ENCODE results near the gene FRMD3.

The FRMD3 gene

DNA sequence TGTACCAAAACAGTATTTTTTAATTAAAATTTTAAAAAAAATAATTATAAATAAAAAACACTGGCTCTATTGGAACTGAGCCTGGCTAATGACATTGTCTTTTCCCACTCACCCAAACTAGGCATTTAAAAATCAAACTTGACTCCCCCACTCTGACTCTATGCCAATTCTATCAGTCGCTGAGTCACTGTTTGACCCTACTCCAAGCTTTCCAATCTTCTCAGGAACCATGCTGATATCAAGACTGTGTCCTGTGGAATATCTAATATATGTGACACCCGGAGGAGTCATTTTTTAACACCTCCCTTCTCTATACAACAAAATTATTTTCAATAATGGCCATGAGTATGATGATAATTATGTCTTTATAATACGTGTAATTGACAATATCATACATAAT lies 303.7 kb downstream of the FRMD3 start:
- no peak for DNase-seq (ENCODE audit: low read depth)

DNA sequence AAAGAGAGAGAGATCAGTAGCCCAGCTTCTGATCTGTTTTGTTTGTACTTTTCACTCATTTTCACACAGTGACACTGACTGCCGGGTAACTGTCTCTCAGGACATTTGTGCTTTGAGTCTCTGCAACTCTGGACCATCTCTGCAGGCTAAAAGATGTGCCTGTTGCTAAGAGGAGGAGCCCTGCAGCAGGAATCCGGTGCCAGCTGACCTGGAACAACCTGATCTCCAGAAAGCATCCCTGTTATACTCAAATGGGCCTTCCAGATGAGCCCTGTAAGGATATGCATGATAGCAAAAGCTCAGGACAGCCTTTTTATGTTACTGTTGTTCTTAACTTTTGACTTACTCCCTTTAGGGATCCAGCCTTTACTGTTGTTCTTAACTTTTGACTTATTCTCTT lies 304.6 kb downstream of the FRMD3 start:
- no peak for DNase-seq (ENCODE audit: low read depth)

DNA sequence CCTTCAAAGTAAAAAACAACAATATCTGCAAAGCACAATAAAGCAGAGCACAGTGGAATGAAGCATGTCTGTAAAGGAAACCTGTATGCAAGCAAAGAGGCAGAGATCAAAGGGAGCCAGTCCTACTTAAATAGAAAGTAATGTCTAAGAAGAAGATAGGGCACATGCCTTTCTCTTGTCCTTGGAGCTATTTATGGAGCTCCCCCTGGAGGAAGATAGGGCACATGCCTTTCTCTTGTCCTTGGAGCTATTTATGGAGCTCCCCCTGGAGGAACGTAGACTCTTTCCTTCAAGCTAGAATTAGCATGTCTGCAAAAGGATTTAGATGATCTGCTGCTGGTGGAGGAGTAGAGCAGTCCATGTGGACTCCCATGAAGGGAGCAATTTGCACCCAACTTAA lies 307.2 kb downstream of the FRMD3 start:
- no peak for DNase-seq (ENCODE audit: low read depth)

DNA sequence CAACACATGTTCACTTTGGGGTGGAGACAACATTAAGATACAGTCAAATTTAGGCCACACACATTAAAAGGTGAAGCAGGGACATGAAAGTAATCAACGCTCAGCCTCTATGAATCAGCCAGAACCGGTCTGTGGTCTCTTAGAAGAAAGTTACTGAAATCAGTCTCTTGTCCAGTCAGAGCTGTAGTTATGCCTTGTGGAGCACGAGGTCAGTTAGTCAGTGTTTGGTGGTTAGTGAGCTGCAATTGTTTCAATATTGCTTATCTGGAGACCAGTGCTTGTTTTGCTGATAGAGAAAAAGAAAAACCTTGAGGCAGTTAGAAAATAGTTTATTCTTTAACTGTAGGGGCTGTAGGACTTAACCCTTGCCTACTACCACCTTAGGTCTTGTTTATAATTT lies 317.5 kb downstream of the FRMD3 start:
- no peak for DNase-seq (ENCODE audit: low read depth)

DNA sequence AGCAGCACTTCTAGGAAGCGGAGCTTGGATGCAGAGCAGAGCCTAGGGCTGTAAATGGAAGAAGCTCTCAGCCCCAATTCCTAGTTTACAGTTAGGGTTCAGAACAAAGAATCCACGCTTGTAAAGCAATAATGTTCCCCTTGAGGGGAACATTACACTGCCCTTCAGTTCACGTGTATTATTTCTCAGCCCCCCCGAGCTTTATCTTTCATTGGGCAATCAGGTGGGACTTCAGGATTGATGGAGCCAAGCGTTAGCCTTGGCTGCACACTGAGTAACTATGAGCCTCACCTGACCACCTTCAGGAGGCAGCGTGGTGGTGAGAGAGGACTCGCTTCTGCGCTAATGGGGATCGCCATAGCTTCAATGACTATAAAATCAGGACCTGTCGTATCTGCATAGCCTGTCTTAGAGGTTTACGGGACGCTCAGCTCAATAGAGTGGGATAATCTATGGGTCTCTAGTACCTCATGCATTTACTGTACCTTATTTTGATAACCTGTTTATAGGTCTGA lies 318.2 kb downstream of the FRMD3 start:
- no peak for DNase-seq (ENCODE audit: low read depth)

DNA sequence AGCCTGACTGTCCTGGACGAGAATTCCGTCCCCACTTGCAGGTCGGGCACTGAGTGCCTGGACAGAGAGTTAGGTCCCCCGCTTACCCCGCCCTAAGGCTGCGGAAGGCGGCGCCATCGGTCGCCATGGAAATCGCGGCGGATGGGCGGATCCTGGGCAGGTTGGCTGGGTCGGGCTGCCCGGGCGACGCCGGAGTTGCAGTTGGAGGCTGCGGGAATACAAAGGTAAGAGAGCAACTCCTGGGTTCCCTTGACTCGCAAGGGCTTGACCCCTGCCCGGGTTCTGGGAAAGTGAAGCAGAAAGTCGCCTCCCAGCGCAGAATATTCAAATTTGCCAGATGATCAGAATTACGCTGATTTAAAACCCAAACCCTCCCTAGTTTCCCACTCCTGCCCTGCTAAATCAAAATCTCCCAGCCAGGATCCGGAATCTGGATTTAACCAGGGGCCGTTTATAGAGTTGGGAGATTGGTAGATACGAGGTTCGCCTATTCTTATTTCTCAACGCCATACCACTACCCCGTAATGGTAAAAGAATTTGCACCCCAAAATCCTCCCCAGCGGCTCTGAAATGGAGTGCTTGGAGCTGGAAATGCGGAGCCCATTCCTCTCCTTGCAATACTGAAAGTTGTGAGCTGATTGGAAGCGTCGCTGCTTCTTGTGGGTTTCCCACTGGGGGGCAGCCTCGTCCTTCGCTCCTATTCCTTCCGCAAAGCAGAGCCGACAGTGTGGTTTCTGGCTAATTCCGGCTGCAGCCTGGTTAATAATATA lies 318.9 kb downstream of the FRMD3 start:
- DNase-seq (ENCODE audit: low read depth), result no peak

DNA sequence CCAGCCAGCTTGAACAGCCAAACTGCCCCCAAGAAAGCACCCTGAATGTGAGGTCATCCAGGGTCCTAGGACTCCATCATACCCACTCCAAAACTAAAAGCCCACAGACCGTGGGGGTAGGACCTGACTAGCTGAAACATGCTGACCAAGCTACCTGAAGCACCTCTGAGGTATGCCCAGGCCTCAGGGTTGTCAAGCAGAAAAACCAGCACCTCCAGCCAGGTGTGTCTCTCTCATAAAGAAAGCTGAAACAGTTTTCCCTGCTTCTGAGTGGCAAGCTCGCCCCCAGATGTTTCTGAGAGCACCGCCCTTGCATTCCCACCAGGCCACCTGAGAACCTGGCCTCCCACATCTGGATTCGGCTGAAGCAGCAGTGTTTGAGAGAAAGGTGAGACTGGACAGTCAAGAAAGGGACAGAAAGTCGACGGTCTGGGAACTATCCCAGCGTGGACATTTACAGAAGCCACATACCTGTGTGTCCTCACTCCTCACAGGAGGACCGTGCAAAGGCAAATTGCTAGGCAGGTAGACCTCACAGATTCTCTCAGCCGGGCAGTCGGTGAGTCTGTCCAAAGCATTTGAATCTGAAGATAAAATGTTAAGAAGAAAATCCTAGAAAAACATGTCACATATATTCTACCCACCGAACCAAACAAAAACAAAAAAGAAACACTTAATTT lies 319.6 kb downstream of the FRMD3 start:
- no peak for DNase-seq (ENCODE audit: low read depth)

DNA sequence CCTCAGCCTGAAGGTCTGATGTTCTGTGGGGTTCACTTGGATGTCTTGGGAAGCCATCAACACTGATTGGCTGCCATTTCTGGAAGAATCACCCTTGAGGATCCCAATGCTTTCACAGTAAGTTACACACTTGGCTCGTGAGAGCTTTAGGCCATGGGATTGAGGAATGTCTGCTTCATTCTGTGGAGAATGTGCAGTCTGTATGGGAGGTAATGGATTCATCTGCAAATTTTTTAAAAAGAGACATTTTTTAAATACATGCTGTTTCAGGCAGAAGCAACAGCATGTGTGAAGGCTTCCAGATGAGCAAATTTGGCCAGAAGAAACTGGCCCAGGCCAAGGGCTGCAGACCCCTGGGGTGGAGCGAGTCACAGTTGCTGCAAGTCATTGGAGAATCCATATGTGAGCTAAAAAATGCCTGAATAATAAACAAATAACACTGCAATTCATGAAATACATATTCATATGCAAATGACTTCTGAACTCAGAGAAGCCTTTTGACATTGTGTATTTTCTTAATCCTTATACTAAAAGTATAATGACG lies 328.9 kb downstream of the FRMD3 start:
- DNase-seq (ENCODE audit: low read depth), result no peak

DNA sequence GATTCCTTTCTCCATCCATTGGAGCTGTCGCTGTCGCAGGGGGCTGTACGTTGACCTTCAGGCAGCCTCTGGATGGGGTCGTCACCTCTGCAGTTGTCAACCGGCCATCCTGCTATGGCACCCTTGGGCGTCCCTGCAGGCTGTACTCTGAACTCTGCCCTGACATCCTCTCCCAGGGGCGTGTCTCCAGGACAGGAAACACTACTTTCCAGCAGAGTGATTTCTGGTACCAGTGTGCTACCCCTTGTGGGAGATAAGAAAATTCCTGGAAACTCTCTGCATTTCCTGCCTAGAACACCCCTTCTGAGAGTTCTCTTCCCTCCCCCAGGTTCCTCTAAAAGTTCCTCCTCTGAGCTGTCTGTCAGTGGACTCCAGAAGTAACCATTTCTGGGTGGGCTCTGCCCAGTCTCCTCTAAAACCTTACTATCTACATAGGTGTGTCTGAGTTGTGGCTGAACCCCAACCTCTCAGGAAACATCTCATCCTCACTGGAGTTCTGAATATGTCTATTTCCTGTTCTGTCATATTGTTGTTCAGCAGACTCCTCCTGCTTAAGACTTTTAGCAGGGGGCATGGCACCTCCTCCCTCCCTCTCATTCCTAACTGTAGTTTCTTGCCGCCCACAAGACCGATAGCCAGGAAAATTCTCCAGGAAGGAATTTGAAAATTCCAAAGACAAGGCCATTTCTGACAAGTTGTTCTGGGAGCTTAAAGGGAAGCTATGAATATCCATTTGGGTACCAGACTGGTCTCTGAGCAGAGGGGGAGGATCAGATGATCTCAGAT lies 329.9 kb downstream of the FRMD3 start:
- no peak for DNase-seq (ENCODE audit: low read depth)

DNA sequence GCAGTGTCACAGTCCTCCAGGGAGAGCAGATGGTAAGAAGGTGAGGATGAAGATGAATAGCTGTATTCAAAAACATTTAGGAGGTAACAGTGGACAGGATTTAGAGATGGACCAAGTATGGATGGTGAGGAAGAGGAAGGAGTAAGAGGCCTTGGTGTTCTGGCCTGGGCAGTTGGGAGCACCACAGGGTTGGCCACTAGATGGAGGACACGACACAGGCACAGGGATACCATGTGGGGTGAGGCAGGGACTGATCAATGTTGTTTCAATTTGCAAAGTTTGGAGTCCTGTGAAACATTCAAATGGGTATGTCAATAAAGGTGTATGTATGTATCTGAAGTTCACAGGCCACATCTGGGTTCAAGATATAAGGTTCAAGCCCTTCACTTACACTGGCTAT lies 334.2 kb downstream of the FRMD3 start:
- DNase-seq (ENCODE audit: low read depth), result no peak

DNA sequence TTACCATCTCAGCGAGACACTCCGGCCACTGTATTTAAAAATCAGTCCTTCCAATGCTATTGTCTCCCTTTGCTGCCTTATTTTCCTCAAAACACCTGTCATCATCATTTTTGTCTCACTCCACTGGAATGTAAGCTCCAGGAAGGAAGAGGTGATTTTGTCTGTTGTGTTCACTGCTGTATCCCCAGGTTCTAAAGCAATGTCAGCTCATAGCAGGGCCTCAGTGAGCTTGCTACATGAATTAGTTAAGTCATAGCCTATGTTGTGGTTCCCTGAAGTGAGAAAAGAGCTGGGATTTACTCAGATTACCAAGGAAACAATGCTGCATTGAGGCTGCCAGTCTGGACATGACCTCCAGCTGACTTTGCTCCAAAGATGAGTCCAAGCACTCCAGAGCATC lies 337.7 kb downstream of the FRMD3 start:
- DNase-seq (ENCODE audit: low read depth), result no peak

DNA sequence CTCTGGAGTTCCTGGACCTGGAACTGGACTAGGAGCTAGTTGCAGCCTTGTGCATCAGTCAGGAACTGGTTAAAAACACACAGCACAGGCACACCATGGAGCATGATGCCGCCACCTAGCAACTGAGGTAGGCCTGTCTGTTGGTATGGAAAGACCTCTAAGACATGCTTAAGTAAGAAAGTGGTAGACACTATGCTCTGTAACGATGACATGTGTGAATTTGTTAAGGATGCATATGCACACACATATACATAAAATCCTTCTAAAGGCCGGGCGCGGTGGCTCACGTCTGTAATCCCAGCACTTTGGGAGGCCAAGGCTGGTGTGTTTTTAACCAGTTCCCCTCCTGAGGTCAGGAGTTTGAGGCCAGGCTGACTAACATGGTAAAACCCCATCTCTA lies 338.4 kb downstream of the FRMD3 start:
- no peak for DNase-seq (ENCODE audit: low read depth)

DNA sequence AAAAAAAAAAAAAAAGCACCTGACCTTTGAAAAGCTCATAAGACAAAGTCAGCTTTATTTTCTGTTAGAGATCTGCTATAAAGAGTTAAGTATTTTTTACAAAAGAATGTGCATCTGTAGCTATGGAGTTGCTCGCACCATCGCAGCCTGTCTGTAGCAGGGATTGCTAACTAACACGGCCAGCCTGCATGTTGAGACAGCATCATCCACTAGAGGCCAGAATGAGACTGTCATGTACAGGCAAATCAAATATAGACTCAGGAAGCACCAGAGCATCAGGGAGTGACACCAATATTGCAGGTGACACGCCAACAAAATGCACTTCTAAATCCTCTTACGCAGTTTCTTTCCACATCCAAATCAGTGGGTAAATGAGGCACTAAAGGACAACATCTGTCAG lies 339.0 kb downstream of the FRMD3 start:
- DNase-seq (ENCODE audit: low read depth), result no peak

DNA sequence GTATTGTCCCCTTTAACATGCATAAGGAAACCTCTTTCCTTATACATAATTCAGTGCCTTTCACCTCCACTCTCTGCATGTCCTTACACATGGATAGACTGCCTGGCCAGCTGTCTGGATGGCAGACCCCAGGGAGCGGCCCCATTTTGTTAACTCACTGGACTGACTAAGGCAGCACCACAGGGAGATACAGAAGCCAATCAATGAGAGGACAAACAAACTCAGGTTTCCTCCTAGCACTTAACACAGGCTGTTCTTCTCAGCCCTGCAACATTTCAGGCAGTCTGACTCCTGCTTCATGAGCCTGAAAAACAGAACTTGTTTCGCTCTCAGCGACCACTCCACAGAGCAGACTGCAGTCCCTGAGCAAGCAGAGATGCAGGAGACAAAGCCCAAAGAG lies 339.8 kb downstream of the FRMD3 start:
- no peak for DNase-seq (ENCODE audit: low read depth)

DNA sequence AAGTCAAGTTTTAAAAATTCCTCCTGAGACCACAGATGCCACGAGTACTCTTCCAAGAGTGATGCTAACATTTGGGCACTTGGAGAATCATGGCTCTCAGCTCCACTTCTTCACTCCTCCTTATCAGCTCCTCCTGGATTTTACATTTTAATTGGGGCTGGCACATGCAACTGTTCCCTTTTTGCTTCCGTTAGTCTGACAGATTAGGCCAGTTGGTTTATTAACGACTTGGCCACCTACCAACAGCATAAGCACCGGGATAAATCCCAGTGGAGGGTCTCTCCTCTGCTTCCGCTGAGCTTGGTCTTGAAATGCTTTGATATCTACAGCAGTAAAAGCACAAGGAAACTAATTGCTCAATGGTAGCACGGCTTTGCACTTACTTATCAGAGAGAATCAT lies 340.6 kb downstream of the FRMD3 start:
- no peak for DNase-seq (ENCODE audit: low read depth)

DNA sequence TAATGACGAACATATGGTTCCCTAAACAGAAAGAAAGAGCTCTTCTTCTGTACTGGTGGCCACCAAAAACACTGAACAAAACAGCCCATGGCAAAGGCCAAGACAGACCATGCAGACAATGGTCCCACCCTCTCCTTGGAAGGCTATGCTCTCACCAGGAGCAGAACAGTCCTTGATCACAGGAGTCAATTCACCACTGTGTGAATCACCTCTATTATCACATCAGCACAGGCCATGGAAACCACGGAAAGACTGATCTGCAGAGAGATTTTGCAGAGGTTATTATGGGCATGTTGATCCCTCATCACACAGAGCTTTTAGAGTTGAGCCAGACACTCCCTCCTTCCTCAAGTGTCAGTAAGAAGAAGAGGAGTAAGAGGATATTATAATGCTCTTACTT lies 341.3 kb downstream of the FRMD3 start:
- DNase-seq (ENCODE audit: low read depth), result no peak
